Embryonic facial prominence (tissue), 1 donor: Measurements from ENCODE around the gene EHMT1.

Experiments
- DNase-seq: peaks from one replicate; pipeline ENCODE4 v3.0.0-alpha.2; 2016; ENCODE audit errors: extremely low spot score

Gene EHMT1

GRCh38 chr9:137674307-137674975, 55.6 kb downstream of the EHMT1 start:
- DNase-seq, result no peak

DNA sequence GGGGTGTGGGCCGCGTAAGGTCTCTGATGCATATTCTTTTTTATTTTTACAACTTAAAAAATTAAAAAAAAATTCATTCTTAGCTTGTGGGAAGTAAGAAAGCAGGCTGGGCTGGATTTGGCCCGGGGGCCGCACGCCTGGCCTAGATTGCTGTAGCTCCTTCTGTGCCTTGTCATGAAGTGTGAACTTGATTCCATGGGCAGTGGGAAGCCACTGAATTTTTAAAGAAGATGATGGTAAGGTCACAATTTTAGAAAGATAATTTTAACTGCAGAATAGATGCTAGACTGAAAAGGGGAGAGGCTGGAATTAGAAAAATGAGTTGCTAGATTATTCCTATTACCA, 56.1 kb downstream of the EHMT1 start:
- no peak for DNase-seq

DNA sequence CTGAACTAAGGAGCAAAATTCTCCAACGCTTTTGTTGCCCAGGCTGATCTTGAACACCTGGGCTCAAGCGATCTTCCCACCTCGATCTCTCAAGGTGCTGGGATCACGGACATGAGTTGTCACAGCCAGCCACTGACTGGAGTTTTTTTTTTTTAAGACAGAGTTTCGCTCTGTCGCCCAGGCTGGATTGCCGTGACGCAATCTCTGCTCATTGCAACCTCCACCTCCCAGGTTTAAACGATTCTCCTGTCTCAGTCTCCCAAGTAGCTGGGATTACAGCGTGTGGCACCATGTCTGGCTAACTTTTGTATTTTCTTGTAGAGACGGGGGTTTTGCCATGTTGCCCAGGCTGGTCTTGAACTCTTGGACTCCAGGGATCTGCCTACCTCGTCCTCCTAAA, 58.2 kb downstream of the EHMT1 start:
- no peak for DNase-seq

- DNase-seq, result no peak
Observed at GRCh38 chr9:137678202-137678601, 59.4 kb downstream of the EHMT1 start.

- no peak for DNase-seq
Observed at GRCh38 chr9:137679249-137679648, 60.4 kb downstream of the EHMT1 start.

DNA sequence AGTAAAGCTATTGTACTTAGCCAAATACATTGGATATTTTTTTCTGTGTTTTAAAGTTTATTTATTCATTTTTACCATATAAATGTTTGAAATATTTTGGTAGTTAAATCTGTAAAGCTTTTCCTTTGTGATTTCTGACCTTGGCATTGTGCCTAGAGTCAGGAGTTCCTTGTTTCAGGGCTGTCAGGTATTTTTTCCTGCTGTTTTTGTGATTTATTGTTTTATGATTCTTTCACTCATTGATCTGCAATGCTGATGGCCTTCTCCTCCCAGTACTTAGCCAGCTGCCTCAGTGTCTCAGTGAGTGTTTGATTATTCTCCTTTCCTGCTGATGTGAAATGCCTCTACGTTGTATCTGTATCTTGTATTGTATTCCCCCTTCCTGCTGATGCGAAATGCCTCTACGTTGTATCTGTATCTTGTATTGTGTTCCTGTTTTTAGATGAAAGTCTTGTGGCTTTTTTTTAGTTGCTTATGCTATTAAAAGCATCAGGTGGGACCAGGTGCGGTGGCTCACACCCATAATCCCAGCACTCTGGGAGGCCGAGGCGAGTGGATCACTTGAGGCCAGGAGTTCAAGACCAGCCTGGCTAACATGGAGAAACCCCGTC, 61.0 kb downstream of the EHMT1 start:
- no peak for DNase-seq

DNA sequence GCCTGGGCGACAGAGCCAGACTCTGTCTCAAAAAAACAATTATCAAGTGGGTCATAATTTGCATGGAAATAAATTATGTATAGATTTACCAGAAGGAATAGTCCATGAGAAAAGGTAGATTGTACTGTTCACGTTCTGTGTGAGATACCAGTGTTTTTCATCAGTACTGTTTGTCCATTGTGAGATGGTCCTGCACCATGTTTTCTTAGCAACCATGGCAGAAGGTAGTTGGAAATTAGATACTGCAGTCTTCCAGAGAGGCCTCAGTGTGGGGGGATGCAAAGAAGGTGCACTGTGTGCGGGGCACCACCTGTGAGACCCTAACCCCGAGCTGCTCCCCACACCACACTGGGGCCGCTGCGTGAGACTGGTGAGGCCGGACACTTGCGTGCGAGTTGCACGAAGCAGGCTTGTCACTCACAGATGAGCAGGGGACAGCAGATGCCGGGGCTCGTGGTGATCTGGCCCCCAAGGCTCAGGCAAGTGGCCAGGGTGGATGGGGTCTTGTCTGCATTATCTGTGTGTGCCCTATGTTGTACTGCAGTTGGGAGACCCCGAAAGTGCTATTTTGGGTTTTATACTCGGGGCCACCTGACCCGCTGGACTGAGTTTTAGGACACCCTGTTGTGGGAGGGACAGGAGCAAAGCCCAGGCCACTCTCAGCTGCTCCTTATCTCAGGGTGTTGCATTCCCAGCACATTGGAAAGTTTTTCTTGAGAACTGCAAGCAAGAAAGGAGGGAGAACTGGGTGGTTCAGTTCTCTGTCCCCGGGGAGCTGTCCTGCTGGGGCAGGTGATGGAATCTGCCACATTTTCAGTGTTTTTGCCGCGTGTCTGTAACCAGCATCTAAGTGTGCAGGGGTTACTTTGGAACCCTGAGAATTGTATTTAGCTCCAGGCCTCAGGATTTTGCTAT, 61.9 kb downstream of the EHMT1 start:
- DNase-seq, result no peak

DNA sequence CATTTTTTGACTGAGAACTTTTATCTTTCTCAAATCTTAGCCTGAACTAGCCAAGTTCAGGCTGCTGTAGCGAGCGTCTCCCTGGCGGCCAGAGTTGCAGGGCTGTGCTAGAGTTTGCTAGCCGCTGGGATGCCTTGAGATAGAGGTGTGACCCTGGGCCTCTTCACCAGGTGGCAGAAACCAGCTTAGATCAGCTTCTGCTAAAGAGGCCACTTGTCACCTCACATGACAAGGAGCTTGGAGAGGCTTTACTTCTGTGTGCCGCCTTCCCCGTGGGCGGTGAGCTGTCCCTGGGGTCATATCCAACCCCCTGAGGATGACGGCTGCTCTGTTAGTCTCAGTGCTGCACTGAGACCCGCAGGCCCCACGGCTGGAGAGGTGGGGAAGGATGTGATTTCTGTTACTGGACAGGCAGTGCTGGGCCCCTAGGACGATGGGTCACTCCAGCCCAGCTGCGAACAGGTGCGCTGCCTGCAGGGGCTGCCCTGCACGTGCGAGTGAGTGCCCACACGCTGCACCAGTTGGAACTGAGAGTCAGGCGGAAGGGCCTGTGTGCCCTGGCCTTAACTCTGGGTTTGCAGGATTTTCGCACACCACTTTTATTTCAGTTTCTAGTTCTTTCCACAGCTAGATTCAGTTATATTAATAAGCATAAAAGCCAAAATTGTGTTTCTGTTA, 63.8 kb downstream of the EHMT1 start:
- DNase-seq, result no peak

GRCh38 chr9:137683262-137683864, 64.6 kb downstream of the EHMT1 start:
- DNase-seq, result no peak

DNA sequence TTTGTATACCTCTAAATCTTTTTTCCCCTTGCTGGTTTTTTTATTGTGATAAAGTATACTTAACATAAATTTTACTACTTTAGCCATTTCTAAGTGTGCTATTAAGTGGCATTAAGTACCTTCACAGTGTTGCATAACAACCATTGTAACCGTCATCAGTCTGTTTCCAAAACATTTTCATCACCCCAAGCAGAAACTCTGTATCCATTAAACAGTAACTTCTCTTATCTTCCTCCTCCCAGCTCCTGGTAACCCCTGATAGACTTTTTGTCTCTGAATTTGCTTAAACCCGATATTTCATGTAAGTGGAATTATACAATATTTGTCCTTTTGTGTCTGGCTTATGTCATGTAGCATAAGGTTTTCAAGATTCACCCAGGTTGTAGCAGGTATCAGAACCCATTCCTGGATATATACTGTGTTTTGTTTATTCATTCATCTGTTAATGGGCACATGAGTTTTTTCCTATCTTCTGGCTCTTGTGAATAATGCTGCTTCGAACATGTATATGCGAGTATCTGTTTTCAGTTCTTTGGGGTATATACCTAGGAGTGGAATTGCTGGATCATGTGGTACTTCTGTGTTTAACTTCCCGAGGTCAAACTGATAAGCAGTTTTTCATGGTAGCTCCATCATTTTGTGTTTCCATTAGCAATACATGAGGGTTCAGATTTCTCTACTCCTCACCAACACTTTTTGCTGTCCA, 66.4 kb downstream of the EHMT1 start:
- DNase-seq, result no peak

- DNase-seq, result no peak
Observed at GRCh38 chr9:137685741-137686420, 67.1 kb downstream of the EHMT1 start.

- DNase-seq, result no peak
Observed at GRCh38 chr9:137688261-137688660, 69.5 kb downstream of the EHMT1 start.

DNA sequence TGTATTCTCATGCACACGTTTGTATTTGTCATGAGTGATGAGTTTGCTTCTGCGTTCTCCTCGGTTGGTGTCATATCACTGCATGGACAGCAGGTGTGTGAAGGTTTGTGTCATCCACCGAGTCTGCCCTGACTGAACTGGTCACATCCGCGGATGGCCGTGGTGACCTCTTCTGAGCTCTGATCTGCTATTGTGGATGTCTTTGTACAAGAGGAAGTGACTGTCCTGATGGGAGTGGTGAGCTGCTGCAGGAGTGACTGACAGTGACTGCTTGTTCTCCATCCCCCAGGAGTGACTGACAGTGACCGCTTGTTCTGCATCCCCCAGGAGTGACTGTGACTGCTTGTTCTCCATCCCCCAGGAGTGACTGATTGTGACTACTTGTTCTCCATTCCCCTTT, 69.9 kb downstream of the EHMT1 start:
- no peak for DNase-seq

GRCh38 chr9:137689745-137690529, 71.1 kb downstream of the EHMT1 start:
- DNase-seq, result no peak

- DNase-seq, result no peak
Observed at GRCh38 chr9:137690930-137691645, 72.3 kb downstream of the EHMT1 start.

DNA sequence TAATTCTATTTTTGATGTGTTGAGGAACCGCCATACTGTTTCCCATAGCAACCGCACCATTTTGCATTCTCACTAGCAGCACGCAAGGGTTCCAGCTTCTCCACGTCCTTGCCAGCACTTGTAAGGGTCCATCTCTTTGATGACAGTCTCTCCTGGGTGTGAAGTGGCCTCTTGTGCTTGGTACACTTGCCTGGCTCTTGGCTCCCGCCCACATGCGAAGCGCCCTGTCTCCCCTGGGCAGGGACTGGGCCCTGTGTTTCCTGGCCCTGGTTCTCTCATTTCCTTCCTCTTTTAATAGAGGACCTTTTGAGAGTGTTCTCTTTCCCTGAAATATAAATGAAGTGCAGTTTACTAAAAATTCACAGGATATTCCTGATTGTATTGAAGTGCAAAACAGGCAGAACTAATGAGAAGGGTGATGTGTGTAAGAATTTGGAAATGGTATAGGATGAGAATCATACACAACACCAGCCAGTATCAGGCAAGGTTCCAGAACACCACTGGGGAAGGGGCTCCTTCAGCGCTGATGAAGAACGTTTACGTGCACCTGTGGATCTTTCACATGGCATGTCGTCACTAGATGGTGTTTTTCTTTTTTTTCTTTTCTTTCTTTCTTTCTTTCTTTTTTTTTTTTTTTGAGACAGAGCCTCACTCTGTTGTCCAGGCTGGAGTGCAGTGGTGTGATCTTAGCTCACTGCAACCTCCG, 73.0 kb downstream of the EHMT1 start:
- no peak for DNase-seq

DNA sequence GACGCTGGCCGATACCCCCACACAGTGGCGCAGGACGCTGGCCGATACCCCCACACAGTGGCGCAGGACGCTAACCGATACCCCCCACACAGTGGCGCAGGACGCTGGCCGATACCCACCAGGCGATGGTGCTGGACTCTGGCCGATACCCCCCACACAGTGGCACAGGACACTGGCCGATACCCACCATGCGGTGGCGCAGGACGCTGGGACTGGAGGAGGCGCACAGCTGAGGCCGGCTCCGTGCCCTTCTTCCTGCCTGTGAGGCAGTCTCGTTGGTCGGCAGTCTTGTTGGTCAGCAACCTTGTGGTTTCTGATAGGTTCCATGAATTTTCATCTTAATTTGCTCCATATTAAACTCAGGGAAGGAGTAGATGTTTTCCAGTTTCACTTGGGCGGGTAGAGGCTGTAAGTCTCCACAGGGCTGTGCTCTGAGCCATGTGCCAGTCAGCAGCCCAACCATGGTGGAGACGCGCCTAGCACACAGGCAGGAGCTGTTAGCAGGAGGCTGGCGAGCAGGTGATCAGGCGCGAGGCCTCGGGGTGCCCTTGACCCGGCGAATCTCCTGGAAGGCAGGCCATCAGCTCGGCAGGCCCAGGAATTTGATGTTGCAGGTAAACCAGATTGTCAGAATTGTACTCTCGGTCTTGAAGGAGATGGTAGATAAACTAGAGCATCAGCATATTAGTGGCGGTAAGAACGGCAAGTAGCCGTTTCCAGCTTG, 75.6 kb downstream of the EHMT1 start:
- DNase-seq, result no peak
